Muscle of arm (tissue), 12 donors: ENCODE results near the gene SIRPB1. TPM values are rescaled to one million over a fixed set of nuclear protein-coding genes. Genes with fewer than 3 reads are reported as not detected.
"Not testable (repeated sequence)": the region's sequence is repeated elsewhere in the genome, so short reads cannot be mapped to it uniquely, and the experiment has no call there.

Source experiments
- DNase-seq: peaks from one replicate; pipeline ENCODE4 v3.0.0-alpha.2; 2013
- polyA plus RNA-seq, 12 donors: library from polyadenylated mRNA; unstranded; fragments of 120-200 nt; gene quantifications; one replicate each; pipeline ENCODE4 v1.2.1, GENCODE V29; 2013; ENCODE audit not compliant: insufficient read length in 12 of 12

The SIRPB1 gene
- polyA plus RNA-seq, 12 donors: 0.50 to 3.0 (median 1.2) TPM; not detected in 2

DNA sequence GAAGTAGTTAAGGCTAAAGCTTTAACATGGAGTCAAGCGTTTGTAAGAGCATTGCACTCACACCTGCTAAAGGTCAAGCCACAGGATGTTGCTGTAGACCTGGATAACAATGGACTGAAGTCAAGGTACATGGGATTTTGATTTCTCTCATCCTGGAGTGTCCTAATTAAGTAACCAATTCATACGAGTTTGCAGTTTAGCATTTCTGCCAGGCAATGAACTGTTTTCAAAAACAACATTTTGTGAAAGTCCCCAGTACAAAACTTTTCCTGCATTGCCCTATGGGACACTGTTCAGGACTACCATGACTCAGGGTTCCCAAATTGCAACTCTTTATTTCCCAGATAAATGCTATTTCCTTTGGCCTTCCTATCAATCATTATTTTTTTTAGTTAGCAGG is 17.4 kb upstream of the SIRPB1 start:
- no peak for DNase-seq

DNA sequence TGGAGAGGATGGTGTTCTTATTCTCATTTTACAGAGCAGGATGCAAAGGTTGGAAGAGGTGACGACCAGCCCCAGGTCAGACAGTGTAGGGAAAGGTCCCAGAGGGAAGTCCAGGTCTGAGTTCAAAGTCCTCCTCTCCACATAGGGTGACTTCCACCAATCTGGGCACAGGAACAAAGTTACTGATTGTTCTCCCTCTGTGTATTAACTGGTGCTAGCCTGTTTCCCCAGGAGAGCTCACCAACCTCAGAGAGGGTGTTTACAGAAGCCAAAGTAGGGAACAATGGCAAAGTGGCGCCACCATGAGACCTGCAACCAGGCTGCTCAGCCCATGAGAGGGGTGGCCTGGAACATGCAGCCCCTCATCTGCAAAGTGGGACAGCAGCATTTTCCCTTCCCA is 16.8 kb upstream of the SIRPB1 start:
- no peak for DNase-seq

DNA sequence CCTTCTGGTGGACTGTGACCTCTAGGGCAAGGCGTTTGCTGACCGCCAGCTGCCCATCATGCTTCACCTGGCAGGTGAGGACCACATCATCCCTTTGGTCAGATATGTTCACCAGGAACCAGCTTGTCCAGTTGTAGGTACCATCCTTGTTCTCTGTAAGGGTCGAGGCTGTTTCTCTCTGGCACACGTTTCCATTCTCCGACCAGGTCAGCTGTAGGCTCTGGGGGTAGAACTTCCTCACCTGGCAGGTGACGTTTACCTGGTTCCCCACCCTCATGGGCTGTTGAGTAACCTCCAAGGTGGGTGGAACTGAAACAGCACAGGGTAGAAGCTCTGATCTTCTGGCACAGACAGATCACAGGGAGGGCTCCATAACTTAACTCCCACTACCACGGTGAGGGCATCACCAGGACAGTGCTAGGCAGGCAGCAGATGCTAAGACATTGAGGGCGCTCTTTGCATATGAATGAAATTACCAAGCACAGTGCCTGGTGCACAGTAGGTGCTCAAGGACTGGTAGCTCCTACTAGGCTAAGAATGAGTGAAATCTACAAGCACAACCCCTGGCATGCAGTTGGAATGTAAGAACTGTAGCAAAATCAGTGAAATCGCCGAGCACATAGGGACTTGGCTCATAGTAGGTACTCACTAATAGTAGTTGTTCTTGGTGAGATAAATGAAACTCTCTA is 15.6 kb upstream of the SIRPB1 start:
- DNase-seq: no peak

DNA sequence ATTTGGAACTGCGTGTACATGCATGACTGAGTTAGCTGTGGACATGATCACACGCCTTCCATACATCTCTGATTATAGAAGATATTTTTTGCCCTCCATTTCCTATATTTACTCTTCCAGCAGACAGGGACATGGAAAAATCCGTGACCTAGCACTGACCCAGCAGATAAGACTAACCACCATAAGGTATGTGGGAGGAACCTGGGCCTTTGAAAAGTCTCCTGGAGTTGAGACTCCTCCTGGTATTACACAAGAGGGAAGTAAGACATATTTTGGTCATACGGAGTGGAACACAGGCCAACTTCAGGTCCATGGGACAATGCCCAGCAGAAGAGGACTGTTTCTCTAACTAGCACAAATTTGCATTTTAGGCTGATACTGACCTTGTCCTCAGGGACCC is 13.7 kb upstream of the SIRPB1 start:
- no peak for DNase-seq

DNA sequence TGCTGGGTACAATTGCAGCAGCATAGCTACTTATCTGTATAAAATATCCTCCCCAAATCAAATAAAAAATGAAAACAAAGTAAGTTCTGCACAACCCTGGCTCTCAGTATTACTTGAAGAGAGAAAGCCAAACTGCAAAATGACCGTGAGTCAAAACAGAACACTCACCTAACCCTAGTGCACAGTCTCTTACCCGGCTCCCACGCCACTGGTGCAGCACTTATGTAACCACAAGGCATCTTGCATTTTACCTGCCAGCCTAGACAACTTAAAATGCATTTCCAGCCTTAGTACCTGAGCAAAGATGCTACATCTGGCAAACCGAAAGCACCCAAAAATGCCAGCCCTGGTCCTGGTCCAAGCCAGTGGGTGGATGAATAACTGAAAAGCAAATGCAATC is 12.4 kb upstream of the SIRPB1 start:
- DNase-seq: no peak

DNA sequence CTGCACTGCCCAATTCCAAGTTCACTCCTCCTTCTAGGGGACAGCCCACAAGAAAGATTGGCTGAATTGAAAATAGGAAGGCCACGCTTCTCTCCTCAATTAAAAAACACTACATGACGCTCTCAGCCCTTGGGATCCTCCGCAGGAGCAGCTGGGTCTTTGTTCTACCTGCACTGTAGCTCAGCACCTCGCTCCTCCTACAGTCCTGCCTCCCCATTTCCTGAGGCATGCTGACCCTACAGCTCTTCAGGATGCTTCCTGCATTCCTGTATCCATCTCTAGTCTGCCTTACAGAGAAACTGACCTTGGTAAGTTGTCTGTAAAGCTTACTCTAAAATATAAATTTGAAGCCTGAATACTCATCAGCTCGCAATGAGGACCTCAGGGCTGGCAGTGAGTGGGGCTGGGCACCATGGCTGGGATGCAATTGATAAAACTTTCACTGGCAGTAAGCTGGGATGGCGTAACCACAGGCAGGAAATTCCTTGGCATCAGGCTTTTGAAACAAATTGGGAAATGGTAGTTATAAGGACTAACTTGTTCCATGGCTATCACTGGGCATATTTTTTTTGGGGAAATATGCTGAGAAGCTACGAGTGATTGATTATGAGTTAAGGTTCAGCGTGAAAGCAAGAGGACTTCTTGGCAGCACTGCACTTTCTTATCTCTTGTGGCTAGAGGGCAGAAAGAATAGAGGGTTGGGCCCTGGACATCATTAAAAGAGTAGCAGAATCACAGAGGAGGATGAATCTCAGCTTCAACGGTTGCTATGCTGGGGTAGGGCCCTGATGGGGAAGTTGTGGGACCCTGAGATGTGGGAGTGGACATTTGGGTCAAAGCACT is 11.7 kb upstream of the SIRPB1 start:
- DNase-seq: no peak

DNA sequence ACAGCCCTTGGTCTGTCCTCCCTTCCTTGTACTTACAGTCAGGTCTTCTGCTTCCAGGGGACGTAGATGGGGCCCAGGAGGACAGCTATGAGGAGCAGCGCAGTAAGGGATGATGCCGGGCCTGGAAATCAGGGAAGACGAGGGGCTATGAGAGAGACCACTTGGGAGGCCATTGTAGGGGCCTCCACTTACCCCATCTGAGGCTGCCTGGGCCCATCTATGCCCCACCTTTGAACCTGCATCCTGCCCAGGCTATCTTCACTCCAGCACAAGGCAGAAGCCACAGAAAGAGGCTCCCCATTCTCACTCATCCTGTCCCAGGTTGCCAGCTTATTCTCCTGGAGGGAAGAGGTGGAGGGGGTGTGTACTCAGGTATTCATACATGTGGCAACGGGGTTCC is 10.4 kb upstream of the SIRPB1 start:
- DNase-seq: no peak

DNA sequence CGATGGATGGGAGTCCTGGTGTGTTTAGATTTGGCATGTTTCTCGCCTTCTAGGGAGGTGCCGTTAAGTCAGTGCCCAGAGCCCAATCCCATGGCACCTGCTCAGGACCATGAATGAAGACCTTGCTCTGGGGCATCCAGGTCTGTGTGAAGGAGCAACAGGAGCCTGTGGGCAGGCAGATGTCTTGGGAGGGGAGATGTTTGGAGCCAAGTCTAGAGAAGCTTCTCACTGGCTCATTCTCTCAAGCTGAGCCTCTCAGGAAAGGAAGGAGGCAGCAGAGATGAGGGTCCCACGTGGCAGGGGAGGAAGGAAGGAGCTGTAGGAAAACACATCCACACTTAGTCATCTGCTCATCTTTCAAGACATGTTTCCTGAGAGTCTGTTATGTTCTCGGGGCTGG is 9.5 kb upstream of the SIRPB1 start:
- no peak for DNase-seq

DNA sequence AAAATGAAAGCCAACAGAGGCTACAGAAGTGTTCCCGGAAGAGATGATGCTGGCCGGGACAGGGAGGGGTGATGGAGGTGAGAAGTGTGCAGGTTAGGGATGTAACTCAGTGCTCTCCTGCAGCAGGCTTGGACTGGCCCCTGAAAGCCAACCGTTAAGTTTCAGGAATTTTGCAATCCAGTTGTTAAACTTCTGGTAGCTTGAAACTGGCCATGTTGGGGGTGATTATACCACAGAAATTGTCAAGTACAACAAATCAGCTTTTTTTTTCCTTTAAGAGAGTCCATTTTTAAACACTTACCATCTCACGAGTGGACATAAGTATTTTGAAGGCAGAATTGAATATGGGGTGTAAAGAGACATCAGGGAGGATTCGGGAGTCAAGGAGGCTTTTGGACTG is 8.8 kb upstream of the SIRPB1 start:
- DNase-seq: no peak

DNA sequence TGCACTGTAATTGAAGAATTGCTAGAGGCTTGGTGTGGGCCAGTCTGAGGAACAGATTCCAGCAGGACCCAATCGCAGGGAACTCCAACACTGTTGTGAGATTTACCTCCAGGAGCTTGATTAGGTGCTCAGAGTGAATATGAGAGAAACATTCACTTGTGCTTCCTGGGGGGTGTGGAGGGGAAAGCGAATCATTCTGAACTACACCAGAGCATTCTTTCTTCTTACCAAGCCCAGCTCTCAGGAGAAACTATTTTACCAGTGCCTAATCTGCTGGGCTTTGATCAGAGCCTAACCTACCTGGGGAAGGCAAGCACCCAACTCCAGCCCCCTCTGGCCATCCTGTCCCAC is 7.4 kb upstream of the SIRPB1 start:
- no peak for DNase-seq

DNA sequence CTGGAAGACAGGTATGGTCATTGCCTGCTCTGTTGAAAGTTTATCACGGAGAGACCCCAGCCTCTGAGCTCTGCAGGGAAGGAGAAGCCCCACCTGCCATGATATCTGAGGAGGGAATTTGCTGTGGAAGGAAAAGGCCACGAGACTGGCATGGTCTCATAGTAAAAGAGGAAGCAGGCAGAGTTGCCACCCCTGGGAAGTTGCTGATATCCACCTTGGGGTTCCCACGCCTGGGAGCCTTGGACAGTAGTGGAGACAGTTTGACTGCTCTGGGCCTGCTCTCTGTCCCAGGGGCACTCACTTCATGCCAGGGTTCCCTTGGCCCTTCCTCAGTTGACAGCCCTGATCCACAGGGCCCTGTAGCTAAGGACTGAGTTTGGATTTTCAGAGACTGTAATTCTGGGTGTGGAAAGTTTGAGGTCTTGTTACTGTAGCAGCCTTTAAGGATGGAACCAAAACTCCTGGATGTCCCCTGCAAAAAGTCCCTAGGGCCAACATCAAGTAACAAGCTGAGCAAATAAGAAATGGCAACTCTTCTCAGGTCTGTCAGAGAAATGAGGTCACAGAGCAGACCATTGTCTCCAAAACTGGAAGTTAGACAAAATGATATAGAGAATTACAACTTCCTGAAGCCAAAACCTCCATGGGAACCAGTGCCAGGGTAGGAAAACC is 6.9 kb upstream of the SIRPB1 start:
- no peak for DNase-seq

DNA sequence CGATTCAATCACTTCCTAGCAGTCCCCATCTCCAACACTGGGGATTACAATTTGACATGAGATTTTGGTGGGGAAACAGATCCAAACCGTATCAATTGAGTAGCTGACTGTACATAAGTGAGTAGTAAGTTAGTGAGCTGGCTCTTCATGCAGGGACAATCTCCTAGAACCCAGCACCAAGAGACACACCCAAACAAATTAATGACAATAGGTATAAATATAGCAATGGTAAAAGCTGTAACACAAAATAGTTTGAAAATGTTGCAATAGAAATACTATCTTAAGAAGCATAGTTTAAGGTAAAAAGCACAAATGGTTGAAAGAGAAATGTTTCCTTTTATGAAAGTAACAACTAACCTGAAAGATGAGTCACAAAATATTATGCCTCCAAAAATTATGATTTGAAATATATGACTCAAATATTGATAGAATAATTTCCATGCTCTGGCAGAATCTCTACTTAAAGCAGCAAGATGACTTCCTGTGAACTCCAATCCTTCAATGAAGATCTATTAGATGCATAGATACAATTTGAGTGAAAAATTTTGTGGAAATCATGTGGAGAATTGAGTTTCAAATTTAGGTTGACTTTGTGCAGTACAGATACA is 5.4 kb upstream of the SIRPB1 start:
- DNase-seq: no peak

DNA sequence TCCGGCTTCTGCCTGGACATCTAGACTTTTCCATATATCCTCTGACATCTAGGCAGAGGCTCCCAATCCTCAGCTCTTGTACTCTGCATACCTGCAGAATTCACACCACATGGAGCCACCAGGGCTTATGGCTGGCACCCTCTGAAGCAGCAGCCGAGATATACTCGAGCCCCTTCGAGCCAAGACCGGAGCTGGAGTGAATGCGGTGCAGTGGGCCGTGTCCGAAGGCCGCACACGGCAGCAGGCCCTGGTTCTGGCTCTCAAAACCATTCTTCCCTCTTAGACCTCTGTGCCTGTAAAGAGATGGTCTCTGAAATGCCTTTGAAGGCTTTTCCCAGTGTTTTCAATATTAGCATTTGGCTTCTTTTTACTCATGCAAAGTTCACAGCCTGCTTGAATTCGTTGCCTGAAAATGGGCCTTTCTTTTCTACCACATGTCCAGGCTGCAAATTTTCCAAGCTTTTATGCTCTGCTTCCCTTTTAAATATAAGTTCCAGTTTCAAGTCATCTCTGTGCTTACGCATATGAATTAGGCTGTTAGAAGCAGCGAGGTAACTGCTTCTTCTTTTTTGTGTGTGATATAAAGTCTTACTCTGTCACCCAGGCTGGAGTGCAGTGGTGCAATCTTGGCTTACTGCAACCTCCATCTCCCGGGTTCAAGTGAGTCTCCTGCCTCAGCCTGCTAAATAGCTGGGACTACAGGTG is 3.8 kb upstream of the SIRPB1 start:
- no peak for DNase-seq

DNA sequence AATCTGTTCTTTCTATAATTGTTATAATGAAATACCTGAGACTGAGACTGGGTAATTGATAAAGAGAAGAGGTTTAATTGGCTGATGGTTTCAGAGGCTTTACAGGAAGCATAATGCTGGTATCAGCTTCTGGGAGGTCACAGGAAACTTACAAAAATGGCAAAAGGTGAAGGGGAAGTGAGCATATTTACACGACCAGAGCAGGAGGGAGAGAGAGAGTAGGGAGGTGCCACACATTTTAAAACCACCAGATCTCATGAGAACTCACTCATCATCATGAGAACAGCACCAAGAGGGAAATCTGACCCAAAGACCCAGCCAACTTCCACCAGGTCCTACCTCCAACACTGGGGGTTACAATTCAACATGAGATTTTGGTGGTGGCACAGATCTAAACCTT is 2.6 kb upstream of the SIRPB1 start:
- DNase-seq: no peak

DNA sequence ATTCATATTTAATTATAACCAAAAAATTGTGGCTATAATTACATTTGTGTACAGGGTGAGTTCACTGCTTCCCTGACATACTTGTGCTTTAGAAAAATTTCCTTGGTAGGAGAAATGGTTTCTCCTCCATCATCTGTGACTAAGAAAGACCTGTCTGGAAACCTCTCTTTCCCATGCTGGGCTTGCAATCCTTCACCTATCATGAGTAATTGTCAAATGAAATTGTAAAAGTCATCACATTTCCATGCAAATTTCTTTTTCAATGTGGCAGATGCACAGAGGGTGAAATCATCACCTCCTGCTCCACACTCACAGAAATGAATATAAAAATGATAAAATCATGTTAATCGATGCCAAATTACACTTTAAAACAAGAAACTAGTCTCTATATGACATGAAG is 1.5 kb upstream of the SIRPB1 start:
- DNase-seq: no peak

DNA sequence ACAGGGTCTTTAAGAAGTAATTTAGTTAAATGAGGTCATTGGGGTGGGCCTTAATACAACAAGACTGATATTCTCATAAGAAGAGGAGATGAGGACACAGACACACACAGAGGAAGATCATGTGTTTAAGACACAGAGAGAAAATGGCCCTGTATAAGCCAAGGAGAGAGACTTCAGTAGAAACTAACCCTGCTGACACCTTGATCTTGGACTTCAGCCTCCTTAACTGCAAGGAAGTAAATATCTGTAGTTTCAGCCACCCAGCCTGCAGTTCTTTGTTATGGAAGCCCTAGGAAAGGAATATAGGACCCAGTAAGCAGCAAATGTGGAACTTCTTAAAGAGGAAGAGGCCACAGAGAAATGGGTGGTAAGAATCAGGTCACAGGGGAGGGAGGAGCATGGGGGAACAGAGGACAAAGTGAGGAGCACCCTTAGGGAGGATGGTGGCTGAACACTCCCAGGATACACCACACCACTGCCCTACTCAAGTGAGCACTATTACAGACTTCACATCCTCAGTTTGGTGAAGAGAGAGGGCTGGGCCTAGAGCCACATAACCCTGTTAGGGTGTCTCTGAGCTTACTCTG is 762 bp downstream of the SIRPB1 start:
- DNase-seq: no peak

DNA sequence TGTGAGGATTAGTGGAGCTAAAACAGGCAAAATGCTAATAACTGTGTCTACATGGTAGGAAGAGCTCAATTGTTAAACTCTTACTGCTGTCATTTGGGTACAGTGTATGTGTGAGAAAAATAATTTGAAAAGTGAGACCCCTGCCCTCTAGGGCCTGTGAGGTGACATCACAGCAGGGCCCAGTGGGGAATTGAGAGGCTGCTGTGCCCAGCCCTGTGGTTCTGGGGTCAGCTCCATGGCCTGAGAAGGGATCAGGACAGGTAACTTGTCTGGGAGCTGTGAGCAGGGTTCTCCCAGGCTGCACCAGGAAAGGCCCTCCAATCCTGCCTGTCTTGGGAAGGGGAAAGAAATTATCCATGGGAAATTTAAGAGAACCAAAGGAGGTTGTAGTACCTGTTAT is 1.3 kb downstream of the SIRPB1 start:
- no peak for DNase-seq

DNA sequence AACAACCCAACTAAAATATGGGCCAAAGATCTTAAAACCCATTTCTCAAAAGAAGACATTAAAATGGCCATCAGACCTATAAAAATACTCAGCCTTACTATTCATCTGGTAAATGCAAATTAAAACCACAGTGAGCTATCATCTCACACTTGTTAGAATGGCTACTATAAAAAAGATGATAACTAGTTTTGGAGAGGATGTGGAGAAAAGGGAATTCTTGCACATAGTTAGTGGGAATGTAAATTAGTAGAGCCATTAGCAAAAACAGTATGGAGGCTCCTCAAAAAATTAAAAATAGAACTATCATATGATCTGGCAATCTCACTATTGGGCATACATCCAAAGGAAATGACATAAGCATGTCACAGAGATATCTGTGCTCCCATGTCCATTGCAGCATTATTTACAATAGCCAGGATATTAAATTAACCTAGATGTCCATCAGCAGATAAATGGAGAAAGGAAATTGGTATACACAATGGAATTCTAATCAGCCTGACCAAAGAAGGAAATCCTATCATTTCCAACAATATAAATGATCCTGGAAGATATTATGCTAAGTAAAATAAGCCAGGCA is 2.9 kb downstream of the SIRPB1 start:
- no peak for DNase-seq

DNA sequence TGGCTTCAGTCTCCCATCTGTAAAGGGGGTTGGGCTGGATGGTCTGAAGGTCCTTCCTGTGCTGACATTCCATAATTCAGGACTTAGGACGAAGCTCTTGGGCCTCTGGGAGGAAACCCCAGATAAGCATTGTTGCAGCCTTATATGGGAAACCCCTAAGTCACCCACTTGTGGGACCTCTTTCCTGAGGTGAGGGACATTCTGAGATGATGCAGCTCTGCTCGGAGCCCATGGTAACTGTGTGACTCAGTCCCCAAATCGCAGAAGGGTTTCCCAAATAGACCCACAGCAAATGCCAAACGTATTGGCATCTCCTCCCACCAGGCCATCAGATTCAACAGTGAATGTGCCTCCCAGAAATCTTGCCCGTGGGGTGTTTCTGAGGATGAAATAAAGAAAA is 9.4 kb downstream of the SIRPB1 start:
- DNase-seq: not testable (repeated sequence)

DNA sequence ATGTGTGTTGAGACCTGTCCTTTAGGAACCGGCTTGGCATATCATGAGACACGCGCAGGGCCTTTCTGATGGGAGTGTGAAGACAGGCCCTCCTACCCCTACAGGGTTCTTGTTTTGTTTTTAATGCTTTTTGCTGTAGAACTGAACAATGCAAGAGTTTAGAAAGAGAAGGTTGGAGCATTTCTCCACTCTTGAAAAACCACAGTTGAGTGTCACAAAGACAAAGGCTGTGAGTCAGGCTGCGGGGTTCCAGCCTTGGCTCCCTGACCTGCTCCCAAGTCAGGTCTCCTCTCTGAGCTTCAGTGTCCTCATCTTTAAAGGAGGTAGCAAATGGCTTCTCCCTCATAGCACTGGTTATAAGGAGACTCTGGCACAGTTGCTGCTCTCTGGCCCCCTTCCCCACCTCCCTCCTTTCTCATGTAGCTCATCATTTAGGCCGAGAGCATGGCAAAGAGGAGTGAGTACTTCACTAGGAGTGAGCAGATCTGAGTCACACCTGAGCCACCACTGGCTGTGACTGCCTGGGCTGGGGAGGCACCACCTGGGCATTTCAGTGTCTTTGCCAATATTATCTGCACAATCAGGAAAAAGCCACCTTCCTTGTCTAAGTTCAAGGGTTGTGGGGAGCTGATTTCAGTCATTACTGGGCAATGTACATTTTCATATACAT is 11.0 kb downstream of the SIRPB1 start:
- DNase-seq: not testable (repeated sequence)

DNA sequence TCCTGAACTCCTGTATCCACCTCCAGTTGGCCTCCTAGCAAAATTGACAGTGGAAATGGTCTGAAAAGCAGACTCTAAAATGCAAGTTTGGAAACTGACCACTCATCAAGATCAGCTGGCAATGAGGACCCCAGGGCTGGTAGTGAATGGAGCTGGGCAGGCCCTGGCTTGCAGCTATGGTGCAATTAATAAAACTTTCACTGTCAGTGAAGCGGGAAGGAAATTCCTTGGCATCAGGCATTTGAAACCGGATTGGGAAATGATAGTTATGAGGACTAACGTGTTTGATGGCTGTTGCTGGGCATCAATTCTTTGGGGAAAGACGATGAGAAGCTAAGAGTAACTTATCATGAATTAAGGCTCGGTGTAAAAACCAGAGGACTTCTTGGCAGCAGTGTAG is 19.1 kb downstream of the SIRPB1 start:
- DNase-seq: no peak
